GM21515 (cell line): ENCODE measurements around the gene MXRA8.
"Not testable (repeated sequence)": the region's sequence is repeated elsewhere in the genome, so short reads cannot be mapped to it uniquely, and the experiment has no call there.

Experiments
- ATAC-seq: cut with Tn5 transposase; IDR thresholded peaks from one replicate; pipeline ENCODE4 v1.9.1; 2021; ENCODE audit not compliant: unreplicated experiment

MXRA8 gene

DNA sequence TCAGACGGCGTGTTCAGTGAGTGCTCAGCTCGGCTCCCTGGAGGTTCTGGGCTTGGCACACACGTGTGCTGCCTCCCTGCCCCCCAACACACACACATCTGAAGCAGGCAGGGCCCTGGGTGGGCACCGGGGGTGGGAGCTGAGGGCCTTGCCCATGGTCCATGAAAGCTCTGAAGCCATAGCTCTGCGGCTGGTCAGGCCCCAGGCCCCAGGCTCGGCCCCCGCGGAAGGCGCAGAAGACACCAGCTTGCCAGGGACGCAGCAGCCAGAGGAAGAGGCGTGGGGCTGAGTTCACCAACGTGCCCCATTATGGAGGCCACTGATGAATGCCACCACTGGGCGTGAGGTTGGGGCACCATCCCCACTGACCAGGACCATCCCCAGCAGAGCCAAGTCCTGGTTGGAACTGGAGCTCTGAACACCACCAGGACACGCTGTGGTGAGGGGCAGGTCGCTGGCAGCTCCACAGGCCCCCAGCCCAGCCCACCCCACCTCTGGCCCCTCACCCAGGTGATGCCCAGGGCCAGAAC is 12.5 kb upstream of the MXRA8 start:
- ATAC-seq = no peak

DNA sequence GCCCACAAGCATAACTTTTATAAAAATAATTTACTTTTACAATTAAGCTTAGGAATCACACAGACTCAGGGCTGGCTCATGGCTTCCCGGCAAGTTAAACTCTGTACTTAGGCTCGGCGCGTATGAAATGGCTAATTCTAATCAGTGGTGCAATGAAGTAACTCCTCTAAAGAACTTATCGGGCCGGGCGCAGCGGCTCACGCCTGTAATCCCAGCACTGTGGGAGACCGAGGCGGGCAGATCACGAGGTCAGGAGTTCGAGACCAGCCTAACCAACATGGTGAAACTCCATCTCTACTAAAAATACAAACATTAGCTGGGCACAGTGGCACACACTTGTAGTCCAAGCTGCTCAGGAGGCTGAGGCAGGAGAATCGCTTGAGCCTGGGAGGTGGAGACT is 11.7 kb upstream of the MXRA8 start:
- ATAC-seq = not testable (repeated sequence)

DNA sequence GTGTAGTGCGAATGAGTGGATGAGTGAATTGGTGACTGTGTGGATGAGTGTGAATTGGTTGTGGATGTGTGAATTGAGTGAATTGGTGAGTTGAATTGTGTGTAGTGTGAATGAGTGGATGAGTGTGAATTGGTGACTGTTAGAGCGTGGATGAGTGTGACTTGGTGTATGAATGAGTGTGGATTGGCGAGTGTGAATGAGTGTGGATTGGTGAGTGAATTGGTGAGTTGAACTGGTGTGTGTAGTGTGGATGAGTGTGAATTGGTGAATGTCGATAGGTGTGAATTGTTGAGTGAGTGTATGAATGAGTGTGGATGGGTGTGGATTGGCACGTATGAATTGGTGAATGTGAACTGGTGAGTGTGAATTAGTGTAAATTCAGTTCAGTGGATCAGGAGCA is 9.0 kb upstream of the MXRA8 start:
- ATAC-seq = no peak

DNA sequence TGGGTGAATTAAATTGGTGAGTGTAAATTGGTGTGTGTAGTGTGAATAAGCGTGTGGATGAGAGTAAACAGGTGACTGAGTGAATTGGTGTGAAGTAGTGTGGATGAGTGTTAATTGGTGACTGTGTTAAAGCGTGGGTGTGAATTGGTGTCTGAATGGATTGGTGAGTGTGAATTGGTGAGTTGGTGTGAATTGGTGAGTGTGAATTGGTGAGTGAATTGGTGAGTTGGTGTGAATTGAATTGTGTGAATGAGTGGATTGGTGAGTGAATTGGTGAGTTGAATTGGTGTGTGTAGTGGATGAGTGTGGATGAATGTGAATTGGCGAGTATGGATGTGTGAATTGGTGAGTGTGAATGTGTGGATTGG is 8.3 kb upstream of the MXRA8 start:
- ATAC-seq = no peak

DNA sequence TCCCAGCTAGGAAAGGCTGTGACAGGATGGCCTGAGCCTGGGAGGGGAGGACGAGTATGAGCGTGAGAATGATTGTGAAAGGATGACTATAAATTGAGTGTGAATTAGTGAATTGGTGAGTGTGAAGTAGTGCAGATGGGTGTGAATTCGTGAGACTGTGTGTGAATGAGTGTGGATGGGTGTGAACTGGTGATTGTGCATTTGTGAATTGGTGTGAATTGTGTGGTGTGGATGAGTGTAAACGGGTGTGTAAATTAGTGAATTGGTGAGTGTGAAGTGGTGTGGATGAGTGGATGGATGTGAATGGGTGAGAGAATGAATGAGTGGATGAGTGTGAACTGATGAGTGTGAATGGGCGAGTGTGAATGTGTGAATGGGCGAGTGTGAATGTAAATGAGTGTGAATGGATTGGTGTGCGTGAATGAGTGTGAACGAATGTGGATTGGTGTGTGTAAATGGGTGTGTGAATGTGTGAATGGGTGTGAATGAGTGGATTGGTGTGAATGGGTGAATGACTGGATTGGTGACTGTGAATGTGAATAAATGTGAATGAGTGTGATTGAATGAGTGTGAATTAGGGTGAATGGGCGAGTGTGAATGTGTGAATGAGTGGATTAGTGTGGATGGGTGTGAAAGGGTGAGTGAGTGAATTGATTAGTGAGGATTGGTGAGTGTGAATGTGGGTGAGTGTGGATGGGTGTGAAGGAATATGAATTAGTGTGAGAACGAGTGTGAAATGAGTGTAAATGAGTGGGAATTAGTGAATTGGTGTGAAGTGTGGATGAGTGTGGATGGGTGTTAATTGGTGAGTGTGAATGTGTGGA is 7.7 kb upstream of the MXRA8 start:
- no peak for ATAC-seq

DNA sequence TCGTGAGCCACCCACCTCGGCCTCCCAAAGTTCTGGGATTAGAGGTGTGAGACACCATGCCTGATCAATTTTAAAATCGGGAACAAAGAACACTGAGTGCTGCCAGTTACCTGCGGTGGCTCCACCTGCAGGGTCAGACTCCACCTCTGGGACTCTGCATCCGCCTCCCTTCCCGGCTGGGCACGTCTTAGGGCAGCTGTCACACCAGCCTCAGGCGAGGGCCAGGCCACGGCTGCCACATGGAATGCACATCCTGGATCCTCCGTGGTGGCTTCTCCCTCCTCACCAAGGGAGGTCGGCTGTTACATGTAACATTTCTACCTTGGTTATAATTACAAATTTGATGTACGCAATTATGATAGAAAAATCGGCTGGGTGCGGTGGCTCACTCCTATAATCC is 5.9 kb upstream of the MXRA8 start:
- no peak for ATAC-seq

DNA sequence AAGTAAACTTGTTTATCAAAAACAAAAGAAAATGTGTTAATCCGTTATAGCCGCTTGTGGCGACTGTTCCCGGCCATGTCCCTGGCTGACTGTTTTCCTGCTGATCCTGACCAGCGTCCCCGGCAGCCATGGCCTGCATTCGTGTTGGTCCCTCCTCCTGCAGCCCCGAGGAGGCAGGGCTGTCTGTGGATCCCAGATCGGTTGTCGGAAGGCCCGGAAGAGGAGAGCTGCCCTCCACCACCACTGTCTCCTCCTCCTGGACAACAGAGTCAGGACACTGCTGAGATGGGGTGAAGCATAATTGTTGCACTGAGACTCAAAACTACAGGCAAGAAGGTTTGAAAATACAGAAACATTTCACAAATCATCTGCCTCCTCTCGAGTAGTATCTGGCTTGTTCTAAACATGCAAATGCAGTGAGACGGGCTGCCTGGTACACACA is 3.6 kb upstream of the MXRA8 start:
- ATAC-seq = no peak

DNA sequence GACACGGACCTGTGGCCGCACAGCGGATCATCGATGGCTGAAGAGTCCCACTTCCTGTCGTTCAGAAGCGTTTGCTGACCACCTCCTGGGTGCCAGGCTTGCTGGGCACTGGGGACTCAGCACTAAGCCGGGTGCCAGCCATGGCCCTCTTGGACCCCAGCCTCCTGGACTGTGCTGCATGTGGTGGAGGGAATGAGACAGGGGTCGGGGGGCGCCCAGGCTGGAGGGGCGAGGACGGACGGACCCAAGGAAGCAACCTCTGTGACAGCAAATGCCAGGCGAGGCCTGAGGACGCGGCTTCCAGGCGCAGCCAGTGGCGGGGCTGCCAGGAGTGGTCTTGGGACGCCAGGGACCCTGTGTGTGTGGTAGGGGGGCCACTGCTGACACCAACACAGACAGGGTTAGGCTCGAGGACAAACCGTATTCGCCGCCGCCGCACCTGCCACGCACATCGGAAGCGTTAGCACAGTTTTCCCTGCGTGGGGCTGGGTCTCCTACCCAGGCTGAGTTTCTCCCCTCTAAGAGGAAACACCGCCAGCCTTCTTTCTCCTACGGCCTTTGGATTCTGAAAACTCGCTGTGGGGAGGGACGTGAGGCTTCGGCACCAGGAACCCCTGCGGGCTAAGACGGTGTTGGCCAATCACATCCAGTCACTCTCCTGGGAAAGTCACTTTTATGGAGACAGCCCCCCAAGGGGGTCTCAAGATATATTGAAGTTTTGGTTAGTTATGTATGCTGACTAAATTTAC is 3.1 kb upstream of the MXRA8 start:
- ATAC-seq = no peak

DNA sequence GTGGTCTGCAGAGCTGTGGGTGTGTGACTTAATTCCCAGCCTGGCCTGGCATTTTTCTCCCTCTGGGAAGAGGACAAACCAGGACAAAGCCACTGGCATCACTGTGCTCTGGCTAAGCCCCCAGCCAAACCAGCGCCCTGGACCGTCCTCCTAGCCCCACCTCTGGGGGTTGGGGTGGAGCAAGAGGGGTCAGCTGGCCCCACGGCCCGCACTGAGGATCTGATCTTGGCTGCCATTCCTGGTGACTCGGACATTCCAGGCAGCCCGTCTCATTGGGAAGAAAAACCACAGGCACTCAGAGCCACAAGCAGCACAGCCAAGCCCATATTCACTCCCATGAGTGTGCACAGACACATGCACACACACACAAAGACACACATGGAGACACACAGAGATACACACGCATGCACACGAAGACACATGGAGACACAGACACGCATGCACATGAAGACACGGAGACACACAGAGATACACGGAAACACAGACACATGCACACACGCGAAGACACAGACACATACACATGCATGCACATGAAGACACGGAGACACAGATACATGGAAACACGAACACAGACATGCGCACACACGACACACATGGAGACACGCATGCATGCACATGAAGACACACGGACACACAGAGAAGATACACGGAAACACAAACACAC is 2.3 kb upstream of the MXRA8 start:
- no peak for ATAC-seq

DNA sequence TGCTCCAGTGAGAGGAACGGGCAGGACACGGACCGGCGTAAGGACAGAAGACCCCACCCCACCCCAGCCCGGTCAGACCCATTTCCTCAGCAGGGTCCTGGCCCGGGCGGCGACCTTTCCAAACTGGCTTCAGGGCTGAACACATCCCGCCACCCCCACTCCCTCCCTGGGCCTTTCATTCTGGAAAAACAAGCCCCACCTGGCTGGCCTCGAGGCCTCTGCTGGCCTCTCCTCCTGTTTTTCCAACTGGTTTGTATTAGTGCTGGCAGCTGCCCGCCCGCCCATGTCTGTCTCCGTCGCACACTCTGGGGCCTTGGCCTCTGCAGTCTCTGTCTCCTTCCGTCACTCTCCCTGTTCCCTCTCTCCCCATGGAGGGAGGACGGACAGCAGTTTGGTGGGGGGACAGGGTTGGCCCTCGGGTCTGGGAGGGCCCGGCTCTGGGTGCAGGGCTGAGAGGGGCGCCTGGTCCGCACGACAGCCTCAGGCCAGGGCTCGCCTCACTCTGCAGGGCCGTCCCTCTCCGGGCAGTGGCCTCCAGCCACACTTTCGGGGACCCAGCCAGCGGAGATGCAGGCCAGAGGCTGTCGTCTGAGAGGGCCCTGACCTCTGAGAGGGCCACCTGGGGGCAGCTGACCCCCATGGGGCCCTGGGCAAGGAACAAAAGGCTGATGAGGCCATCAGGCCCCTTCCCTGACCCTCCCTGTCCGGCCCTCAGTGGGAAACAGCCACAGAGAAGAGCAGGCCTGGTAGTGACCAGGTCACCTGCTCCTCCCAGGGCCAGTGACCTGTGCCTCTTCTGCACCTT is 1.5 kb upstream of the MXRA8 start:
- ATAC-seq = no peak

DNA sequence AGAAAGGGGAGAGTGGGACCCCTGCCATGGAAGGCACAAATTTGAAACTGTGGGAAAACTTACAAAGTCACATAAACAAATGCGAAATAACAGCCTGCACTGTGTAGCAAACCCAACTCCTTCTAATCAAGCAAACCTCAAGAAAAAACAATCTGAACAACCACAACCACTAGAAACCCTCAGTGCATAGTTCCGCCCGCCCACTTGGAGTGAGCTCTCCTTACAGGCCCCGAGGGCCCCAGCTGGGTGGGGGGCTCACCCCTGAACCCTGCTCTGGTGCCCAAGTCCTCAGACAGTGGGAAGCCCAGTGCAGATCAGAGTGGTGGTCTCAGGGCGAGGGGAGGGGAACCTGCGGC is 931 bp upstream of the MXRA8 start:
- no peak for ATAC-seq

DNA sequence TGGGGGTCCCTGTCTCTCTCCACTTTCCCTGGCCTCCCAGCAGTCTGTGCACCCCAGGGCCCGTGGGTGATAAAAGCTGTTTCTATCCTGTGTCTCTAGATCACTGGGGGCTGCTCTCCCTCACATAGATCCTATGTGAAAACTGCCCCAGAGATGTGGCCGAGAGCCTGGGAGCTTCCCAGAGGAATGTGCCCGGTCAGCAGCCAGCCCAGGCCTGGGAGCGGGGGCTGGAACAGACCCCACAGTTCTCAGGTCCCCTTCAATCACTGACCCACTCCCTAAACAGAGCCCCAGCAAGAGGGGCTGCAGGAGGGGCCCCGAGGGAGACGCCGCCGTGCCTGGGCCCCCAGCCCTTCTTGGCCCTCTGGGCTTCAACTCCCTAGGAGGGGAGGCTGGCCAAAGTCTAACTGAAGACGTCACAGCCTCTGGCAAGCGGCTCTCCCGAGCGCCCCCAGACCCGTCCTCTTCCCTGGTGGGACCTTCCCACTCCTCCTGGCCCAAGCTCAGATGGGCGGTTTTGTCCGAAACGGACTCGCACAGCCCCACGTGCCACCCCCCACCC is 403 bp downstream of the MXRA8 start:
- no peak for ATAC-seq

DNA sequence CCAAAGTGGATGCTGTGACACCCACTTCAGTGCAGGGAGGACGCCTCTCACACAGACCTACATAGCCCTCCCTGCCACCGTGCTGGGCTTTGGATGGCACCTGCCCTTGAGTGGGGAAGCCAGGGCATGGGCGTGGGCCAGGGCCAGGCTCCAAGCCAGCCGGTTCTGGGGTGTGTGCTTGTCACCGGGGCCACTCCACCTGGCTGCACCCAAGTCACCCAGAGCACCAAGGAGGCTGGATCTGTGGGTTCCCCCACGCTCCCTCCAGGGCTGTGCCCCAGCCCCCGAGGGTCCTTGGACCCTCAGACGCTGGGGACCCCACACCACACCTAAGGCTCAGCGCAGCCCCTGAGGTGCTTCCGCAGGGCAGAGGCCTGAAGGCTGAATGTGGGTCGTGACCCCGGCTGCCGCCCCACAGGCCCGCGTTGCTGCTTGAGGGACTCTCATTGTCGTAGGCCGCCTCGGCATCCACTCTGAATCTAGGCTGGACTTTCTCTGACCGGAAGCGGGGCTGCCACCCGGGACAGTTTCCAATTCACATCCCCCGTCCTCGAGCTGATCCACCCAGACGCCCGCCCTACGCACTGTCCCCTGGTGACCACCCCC is 1.5 kb downstream of the MXRA8 start:
- no peak for ATAC-seq

DNA sequence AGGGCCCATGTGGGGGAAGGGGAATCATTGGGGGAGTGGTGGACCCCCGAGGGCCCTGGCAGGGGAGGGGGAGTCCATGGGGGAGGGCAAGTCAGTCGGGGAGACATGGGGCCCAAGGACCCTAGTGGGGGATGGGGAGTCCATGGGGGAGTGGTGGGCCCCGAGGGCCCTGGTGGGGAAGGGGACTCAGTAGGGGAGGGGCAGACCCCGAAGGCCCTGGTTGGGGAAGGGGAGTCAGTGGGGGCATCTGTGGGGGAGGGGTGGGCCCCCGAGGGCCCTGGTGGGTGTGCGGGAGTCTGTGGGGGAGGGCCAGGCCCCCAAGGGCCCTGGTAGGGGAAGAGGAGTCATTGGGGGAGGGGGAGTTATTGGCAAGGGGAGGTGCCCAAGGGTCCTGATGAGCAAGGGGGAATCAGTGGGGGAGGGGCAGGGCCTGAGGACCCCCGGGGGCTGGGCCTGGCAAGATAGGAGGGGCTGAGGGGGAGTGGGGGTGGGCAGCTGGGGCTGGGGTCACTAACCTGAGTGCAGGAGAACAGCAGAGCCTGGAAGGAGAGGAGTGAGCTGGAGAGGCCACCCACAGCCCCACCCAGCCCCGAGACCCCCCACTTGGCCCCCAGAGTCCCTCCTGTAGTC is 2.1 kb downstream of the MXRA8 start:
- ATAC-seq = no peak

DNA sequence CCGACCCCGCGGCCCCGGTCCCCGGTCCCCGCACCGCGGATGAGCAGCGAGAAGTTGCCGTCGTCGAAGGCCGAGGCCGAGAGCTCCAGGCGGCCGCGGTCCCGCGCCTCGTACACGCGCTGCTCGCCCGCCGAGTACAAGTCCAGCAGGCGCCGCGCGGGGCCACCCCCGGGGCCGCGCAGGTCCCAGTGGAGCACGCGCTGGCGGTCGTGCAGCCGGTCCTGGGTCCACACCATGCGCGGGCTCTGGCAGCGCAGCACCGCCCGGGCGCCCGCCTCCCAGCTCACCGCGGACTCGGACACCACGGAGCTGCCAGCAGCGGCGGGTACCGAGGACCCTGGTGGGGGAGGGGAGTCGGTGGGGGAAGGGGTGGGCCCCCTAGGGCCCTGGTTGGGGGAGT is 2.9 kb downstream of the MXRA8 start:
- no peak for ATAC-seq

DNA sequence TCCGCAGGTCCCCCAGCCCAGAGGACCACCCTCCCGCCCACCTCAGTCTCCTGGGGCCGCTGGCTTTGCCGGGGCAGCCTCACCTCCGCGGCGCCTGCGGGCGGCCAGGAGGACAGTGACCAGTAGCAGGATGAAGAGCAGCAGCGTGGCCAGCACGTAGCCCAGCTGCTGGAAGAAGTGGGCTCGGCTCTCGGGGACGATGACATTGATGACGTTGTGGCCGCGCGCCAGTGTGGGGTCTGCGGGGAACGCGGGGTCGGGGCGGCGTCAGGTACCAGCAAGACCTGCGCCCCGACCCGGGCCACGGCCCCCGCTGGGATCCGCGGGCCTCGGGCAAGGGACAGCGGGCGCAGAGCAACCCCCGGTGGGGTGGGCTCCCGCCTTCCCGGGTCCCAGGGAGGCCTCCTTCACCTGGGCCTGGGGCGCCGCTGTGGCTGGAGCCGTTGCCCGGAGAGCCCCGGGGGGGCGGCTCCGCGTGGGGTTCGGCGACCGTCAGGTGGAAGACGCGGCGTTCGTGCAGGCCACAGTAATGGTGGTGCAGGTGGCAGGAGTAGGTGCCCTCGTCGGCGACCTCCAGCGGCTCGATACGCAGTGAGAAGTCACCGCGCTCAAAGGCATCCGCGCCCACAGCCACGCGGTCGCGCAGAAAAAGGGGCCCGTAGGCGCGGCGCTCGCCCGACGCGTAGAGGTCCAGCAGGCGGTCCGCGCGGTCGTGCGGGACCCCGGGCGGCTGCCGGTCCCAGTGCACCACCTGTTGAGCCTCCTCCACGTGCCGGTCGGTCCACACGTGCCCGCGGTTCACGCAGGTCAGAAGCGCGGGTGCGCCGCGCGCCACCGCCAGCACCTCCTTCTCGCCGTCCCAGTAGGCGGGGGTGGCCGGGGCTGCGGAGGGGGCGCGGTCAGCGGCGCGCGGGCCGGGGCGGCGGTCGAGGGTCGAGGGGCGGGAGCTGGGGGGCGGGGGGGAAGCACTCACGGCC is 3.8 kb downstream of the MXRA8 start:
- no peak for ATAC-seq

DNA sequence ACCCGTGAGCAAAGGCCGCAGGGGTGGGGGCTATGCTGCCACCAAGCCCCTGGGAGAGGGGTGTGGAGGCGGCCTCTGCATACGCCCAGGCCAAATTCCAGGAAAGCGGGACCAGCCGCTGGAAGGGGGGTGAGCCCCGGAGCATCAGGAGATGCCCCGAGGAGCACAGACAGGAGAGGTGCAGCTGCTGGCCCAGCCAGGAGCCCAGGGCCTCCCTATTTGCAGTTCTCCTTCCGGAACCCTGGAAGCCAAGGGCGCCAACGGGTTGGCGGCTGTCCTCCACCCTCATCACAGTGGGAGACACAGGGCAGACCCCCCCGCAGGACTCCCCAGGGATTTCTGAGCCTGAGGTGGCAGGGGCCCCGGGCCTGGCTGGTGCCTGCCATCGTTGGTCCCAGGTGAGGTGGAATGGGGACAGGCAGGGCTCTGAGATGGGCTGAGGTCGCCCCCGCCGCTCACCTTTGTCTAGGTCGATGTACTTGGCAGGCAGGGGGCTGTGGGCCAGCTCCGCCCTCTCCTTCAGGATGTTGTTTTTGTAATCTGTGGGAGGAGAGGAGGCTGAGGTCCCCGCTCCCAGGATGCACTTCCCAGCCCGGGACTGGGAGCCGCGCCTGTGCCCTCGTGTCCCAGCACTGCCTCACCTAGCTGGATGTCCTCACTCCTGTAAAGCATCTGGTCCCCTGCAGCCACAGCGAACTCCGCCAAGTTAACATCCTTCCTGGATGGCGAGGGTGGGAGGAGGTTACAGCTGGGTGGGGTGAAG is 4.8 kb downstream of the MXRA8 start:
- ATAC-seq = no peak
